DLD1 (cell line): ENCODE measurements around the gene KLHL28.

Experiments
- in situ Hi-C: cut with HindIII; loops from 2 replicates; pipeline ENCODE4 v1.10.0; 2017; ENCODE audit warnings: low sequenced_read_pairs

KLHL28 gene, protein sequence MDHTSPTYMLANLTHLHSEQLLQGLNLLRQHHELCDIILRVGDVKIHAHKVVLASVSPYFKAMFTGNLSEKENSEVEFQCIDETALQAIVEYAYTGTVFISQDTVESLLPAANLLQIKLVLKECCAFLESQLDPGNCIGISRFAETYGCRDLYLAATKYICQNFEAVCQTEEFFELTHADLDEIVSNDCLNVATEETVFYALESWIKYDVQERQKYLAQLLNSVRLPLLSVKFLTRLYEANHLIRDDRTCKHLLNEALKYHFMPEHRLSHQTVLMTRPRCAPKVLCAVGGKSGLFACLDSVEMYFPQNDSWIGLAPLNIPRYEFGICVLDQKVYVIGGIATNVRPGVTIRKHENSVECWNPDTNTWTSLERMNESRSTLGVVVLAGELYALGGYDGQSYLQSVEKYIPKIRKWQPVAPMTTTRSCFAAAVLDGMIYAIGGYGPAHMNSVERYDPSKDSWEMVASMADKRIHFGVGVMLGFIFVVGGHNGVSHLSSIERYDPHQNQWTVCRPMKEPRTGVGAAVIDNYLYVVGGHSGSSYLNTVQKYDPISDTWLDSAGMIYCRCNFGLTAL

DNA sequence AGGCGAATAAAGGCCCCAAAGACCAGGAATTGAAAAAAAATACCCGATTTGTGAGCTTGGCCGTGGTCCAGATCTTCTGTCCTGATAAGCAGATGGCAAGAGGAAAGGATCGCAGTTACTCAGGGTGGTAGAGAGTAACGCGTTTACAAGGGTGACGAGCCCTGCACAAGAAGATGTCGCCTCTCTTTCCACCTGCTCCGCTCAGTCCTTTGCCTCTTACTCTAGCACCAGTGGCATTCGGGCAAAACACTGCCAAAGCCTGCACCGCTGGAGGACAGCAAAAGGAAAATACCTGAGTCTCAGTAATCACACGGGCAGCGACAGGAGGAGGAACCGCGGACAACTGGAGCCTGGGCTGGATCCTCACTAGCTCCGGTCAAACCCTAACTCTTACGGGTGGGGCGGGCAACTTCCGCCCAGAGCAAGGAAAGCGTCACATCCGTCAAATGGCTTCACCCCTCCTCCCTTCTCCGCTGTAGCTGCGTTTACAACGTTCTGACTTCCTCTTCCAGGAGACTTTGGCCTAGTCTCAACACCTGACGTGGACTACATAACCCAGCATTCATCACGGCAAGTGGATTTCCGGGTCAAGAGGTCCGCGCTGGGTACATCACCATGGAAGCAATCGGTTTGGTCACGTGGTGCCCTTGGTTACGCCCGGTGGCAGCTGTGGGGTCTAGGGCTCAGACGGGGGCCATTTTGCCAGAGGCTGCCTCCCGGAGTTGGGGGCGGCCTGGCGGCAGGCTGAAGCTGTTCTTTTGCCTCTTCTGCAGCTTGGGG lies at the start of gene KLHL28, which contains the start of gene TOGARAM1:
TSS of gene KLHL28 (minus strand) at position 394 of the 780 bp plus-strand sequence. CDS start 16,019 bp downstream, outside the sequence.
TSS of gene TOGARAM1 (plus strand) at position 637 of the 780 bp plus-strand sequence. CDS start 232 bp downstream, outside the sequence.
- in situ Hi-C loops: no loop called here

DNA sequence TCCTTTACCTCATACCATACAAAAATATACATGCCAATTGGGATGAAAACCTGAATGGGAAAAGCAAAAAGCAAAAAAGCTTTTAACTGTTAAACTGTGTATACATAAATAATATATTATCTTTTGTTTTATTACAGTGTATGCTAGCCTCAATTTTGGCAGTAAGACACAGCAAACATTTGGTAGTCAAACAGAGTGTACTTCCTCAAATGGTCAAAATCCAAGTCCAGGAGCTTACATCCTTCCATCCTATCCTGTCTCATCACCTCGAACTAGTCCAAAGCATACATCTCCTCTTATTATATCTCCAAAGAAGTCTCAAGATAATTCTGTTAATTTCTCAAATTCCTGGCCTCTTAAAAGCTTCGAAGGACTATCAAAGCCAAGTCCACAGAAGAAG lies 42.2 kb upstream of the KLHL28 start:
- in situ Hi-C loops: no loop called here

DNA sequence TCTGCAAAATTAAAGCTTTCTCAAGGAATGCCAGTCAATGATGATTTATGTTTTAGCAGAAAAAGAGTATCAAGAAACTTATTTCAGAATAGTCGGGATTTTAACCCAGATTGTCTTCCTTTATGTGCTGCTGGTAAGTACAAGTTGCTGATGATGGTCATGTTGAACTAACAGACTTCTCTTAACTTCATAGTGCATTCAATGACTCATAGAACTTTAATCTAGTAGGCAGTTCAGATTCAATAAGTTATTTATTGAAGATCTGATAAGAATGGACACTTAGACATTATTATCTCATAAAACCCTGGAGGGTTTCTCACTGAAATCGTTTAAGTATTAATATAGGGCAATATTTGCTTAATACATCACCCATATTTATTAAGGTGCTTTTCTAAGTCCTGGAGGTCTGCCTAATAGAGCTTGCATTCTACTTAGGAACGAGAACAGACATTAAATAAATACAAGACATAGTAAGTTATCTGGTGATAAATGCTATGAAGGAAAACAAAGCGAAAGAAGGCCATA lies 34.1 kb upstream of the KLHL28 start:
- in situ Hi-C loops: no loop called here

DNA sequence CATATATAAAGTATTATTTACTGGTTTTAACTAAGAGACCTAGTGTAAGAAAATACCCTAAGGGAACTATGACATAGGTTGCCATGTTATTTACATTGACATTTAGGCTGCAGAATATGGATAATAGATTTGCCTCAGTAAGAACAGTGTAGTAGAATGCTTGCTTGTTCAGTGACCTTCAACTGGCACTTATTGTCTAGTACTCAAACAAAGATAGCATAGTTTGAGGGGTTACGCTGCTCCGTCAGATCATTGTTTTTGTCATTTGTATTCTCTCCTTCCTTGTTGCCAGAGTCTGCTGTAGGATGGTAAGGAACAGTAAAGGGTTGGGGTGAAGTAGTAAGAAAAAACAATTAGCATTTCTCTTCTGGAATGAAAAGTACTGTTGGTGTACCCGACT lies 33.4 kb upstream of the KLHL28 start:
- in situ Hi-C loops: no loop called here

DNA sequence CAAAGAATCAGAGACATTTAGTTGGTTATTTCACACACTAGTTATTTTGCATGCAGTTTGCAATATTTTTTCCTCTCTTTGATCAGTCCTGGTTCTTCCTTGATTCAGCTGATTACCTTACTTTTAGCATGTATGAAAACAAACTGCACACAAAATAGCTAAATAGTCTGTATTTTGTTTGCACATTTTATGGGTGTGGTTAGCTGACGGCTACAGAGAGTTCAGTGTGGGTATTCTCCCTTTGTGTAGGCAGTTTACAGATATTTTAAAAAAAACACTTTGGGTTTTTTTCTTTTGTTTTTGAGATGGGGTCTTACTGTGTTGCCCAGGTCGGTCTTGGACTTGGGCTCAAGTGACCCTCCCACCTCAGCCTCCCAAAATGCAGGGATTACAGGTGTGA lies 28.8 kb upstream of the KLHL28 start:
- in situ Hi-C loops: no loop called here

DNA sequence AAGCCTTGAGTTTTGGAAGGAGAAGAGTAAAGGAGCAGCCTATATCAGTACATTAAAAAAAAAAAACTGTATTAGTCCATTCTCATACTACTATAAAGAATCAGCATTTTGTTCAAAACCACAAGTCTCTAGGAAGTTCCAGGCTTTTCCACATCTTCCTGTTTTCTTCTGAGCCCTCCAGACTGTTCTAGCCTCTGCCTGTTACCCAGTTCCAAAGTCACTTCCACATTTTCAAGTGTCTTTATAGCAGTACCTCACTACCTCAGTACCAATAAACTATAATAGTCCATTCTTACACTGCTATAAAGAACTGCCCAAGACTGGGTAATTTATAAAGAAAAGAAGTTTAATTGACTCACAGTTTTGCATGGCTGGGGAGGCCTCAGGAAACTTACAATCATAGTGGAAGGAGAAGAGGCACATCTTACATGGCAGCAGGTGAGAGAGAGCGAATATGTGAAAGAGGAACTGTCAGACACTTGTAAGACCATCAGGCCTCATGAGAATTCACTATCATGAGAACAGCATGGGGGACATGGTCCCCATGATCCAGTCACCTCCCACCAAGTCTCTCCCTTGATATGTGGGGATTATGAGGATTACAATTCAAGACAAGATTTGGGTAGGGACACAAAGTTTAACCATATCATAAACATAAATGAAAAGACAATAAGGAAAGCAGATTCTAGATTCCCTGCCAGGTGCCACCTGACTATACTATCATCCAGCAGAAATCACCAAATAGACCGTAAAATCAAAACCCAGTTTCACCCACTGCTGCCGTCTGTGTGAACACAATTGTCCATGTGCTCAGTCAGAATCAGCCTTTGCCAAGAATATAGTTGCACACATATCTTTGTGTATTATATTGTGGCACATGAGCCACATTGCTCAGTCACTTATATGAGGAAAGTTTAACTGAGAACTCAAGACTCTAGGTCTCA lies 28.0 kb upstream of the KLHL28 start:
- in situ Hi-C loops: no loop called here

DNA sequence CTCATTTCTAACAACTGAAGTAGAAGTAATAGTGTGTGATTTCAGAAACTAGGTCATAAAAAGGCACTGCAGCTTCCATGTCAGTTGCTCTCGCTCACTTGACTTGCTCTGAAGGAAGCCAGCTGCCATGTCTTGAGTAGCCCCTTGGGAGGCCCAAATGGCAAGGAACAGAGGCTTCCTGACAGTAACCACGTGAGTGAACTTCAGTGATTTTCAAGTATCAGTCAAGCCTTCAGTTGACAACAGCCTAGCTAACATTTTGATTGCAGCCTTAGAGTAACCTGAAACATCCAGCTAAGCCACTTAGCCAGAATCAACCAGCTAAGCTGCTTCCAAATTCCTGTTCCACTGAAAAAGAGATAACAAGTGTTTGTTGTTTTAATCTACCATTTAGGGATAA lies 26.9 kb upstream of the KLHL28 start:
- in situ Hi-C loops: no loop called here

DNA sequence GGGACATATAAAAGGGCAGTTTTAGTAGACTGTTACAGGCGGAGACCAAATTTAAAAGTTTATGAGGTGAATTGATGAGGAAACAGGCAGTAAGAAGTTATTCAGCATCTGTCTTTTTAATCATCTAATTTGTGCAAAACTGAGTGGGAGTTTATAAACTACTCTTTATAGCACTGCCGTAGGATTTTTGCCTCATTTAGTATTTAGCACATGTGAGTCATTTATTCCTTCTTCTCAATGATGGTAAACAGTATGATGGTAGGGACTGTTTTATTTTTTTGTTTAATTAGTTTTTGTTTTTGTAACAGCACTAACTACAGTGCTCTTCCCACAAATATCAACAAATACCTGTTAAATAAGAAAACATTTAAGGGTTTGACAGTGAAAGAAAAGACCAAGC lies 20.8 kb upstream of the KLHL28 start:
- in situ Hi-C loops: no loop called here

DNA sequence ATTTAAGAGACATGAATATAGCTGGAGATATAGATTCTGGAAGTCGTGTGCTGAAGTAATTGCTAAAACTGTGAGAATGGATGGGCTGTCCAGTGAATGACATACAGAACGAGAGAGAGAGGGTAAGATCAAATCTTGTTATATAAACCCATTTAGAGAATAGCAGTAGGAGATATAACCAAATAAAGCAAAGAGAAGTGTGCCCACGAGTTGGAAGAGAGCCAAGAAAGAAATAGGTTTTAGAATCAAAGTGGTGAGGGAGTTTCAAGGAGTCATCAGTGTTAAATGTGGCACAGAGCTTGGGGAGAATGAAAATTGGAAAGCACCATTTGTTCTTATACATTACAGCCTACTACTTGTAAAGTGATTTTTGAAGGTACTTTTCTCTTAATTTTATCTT lies 19.5 kb upstream of the KLHL28 start:
- in situ Hi-C loops: no loop called here

DNA sequence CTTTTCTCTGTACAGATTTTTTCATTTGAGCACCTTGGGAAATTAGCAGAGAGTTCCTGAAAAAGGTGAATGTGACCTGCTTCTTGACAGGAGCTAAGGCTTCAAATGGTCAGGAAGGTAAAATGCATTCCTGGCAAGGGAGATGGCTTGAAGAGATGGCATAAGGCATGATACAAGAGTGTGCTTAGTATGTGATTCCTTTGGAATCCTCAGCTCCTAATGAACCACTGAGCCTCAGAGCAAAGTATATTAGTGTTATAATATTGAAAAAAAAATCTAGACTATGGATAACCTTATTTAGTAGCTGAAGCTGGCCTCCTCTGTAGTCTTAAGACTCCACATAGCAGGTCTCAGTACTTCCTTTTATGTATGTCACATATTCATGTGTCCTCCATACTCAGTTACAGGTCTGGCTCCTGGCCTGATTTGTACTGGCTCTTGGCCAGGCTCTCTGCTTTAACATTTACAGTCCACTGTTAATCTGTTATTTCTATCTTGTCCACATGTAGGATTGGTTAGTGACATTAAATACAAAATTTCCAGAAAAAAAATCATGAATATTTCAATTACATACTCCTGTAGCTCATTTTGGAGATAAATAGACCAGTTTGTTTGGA lies 18.1 kb upstream of the KLHL28 start:
- in situ Hi-C loops: no loop called here

DNA sequence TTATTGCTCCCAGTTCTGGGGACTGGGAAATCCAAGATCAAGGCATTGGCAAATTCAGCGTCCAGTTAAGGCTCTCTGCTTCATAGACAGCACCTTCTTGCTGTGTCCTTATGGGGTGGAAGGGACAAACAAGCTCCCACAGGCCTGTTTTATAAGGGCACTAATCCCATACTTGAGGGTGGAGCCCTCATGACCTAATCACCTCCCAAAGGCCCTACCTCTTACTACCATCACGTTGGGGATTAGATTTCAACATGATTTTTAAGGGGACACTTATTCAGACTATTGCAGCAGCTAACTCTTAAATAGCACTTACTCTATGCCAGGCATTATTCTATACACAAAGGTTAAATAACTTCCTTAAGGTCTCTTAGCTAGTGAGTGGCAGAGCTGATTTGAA lies 17.5 kb upstream of the KLHL28 start:
- in situ Hi-C loops: no loop called here

DNA sequence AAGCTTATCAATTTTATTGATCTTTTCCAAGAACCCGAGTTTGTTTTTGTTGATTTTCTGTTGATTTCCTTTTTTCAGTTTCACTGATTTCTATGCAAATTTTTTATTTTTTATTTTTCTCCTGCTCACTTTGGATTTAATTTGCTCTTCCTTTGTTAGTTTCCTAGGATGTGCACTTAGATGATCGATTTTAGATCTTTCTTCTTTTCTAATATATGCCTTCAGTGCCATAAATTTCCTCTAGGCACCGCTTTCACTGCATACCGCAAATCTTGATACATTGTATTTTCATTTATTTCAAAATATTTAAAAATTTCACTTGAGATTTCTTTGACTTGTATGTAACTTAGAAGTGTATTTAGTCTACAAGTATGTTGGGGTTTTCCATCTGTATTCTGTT lies 9.7 kb upstream of the KLHL28 start:
- in situ Hi-C loops: no loop called here

DNA sequence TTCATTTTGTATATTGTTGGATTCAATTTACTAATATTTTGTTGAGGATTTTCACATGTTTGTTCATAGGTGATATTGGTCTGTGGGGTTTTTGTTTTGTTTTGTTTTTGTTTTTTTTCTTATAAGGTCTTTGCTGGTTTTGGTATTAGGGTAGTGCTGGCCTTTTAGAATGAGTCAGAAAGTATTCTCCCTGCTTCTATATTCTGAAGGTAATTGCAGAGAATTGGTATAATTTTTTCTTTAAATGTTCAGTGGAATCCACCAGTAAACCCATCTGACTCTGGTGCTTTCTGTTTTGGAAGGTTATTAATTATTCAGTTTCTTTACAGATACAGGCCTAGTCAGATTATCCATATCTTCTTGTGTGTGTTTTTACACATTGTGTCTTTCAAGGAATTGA lies 9.2 kb upstream of the KLHL28 start:
- in situ Hi-C loops: no loop called here

DNA sequence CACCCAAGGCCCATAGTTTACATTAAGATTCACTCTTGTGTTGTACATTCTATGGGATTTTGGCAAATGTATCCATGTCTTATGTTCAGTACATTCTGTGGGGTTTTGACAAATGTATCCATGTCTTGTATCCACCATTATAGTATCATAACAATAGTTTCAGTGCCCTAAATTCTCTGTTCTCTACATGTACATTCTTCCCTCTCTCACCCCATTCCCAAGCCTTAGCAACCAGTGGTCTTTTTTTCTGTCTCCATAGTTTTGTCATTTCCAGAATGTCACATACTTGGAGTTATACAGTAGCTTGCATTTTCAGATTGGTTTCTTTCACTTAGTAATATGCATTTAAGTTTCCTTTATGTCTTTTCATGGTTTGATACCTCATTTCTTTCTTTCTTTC lies 7.0 kb upstream of the KLHL28 start:
- in situ Hi-C loops: no loop called here

DNA sequence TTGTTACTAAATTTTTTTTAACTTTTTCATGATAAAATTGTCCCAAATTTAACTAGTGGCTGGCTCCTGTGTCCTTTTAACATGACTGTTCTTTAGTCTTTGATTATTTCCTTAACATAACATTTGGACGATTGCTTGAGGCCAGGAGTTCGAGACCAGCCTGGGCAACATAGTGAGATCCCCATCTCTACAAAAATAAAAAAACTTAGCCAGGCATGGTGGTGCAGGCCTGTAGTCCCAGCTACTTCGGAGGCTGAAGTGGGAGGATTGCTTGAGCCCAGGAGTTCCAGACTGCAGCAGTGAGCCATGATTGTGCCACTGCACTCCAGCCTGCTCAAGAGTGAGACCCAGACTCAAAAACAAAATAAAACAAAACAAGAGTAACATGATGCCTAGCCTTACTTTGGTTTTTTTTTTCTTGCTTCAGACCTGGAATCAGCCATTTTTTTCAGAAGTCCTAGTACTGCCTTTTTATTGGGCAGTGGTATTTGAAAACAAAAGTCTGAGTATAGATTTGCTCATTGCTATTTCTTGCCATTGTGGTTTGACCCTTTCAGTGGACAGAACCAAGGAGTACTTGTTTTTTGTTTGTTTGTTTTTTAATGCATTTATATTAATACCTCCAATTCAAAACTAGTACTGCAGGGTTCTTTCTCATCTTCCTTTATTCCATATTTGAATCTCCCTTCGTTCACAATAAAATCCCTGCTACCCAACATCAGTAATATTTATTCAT lies 5.0 kb upstream of the KLHL28 start:
- in situ Hi-C loops: no loop called here

DNA sequence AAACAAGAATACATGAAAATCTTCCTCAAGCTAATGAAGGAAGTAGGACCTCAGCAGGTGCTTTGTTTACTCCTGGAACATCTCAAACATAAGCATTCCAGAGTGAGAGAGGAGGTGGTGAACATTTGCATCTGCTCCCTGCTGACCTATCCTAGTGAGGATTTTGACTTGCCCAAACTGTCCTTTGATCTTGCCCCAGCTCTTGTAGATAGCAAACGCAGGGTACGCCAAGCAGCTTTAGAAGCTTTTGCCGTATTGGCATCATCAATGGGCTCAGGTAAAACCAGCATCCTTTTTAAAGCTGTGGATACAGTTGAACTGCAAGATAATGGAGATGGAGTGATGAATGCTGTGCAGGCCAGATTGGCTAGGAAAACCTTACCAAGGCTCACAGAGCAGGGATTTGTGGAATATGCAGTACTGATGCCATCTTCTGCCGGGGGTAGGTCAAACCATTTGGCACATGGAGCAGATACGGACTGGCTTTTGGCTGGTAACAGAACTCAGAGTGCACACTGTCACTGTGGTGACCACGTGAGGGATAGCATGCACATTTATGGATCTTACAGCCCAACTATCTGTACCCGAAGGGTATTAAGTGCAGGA lies 2.1 kb upstream of the KLHL28 start:
- in situ Hi-C loops: no loop called here

DNA sequence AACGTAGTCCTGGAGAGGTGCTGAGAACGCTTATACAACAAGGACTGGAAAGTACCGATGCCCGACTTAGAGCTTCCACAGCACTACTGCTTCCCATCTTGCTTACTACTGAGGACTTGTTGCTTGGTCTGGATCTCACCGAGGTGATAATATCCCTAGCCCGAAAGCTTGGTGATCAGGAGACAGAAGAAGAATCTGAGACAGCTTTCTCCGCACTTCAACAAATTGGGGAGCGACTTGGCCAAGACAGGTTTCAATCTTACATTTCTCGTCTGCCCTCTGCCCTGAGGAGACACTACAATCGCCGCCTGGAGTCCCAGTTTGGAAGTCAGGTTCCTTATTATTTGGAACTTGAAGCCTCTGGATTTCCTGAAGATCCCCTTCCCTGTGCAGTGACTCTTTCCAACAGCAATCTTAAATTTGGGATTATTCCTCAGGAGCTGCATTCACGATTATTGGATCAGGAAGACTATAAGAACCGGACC lies 1.3 kb upstream of the KLHL28 start:
- in situ Hi-C loops: no loop called here

DNA sequence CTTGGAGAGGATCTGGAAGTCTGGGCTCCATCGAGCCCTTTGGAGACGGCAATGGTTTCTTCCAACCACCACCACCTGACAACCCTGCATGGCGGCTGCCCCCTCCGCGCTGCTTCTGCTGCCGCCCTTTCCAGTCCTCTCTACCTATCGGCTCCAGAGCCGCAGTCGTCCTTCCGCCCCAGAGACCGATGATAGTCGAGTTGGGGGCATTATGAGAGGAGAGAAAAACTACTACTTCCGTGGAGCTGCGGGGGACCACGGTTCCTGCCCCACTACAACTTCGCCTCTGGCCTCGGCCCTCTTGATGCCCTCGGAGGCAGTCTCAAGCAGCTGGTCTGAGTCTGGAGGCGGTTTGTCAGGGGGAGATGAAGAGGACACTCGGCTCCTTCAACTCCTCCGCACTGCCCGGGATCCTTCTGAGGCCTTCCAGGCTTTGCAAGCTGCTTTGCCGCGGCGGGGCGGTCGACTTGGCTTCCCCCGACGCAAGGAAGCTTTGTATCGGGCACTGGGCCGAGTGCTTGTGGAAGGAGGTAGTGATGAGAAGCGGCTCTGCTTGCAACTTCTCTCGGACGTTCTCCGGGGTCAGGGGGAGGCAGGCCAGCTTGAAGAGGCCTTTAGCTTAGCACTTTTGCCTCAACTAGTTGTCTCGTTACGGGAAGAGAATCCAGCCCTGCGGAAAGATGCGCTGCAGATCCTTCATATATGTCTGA lies 742 bp upstream of the KLHL28 start:
- in situ Hi-C loops: no loop called here
